Lung (tissue), 12 donors: Measurements from ENCODE around the gene ERBB4. TPM values are rescaled to one million over a fixed set of nuclear protein-coding genes. Genes with fewer than 3 reads are reported as not detected.

Experiments
- ATAC-seq: fragments of 200-7000 bp; cut with Tn5 transposase; one replicate; pipeline ENCODE4 v1.9.1; 2020; ENCODE audit warnings: moderate number of reproducible peaks; ENCODE audit not compliant: insufficient read depth, low FRiP score
- DNase-seq, 3 donors: peaks; one replicate each; pipeline ENCODE4 v3.0.0-alpha.2; 2013 to 2017
- H3K27ac ChIP-seq, 2 donors: one replicate each; pipeline ENCODE4 v1.5.1; 2013; ENCODE audit warnings: mild to moderate bottlenecking in 2 of 2, moderate library complexity in 2 of 2, control low read depth in 1 of 2, inconsistent platforms in 1 of 2, low read depth in 1 of 2, low read length in 1 of 2
- H3K27me3 ChIP-seq, 3 donors: one replicate each; pipeline ENCODE4 v1.5.1; 2013; ENCODE audit warnings: low read length in 2 of 3; ENCODE audit not compliant: control insufficient read depth in 3 of 3, insufficient read depth in 3 of 3
- H3K36me3 ChIP-seq, 4 donors: one replicate each; pipeline ENCODE4 v1.5.1; 2013; ENCODE audit warnings: low read length in 4 of 4, mild to moderate bottlenecking in 1 of 4, moderate library complexity in 1 of 4; ENCODE audit not compliant: control insufficient read depth in 4 of 4, insufficient read depth in 4 of 4
- H3K4me1 ChIP-seq, 5 donors: one replicate each; pipeline ENCODE4 v1.5.1; 2013; ENCODE audit warnings: low read length in 5 of 5, mild to moderate bottlenecking in 2 of 5, moderate library complexity in 1 of 5; ENCODE audit not compliant: control insufficient read depth in 5 of 5, insufficient read depth in 5 of 5
- H3K4me3 ChIP-seq: one replicate; pipeline ENCODE4 v1.5.1; 2013; ENCODE audit warnings: mild to moderate bottlenecking, control low read depth, moderate library complexity
- H3K9ac ChIP-seq, 2 donors: one replicate each; pipeline ENCODE4 v1.5.1; 2013; ENCODE audit warnings: low read length in 2 of 2, control low read depth in 1 of 2; ENCODE audit not compliant: insufficient read depth in 1 of 2
- H3K9me3 ChIP-seq, 4 donors: one replicate each; pipeline ENCODE4 v1.5.1; 2013; ENCODE audit warnings: low read length in 3 of 4, mild to moderate bottlenecking in 1 of 4, moderate library complexity in 1 of 4; ENCODE audit not compliant: control insufficient read depth in 4 of 4, insufficient read depth in 3 of 4
- CTCF ChIP-seq: IDR thresholded peaks from 2 replicates; pipeline ENCODE4 v1.5.1; 2012; ENCODE audit warnings: mild to moderate bottlenecking; ENCODE audit errors: control extremely low read depth, extremely low read depth
- WGBS, 2 donors: extraction: QIAGEN DNeasy Blood & Tissue Kit; methylation state at CpG; one replicate each; pipeline ENCODE4 v1.1.7; 2013; 5-methylcytosine and 5-hydroxymethylcytosine counted together
- polyA plus RNA-seq, 2 donors: library from polyadenylated mRNA; stranded (reverse); fragments of 200-250 nt; gene quantifications; one replicate each; pipeline ENCODE4 v1.2.1, GENCODE V29; 2013
- total RNA-seq, 2 donors: library from RNA; depleted of rRNA in 1 of 2; stranded (reverse); fragments of >200 nt in 1 of 2; gene quantifications; one replicate each; pipeline ENCODE4 v1.2.1, GENCODE V29; 2014 to 2021
- donor health status: control.
- donor health status: control.
- donor health status: Bipolar disorder and iron deficiency.
- donor health status: healthy.
- donor health status: DM: yes; HTN: yes; CAD: no.

ERBB4 gene
- total and polyA plus RNA-seq, 4 donors, result 0.41 to 16.8 (median 5.3) TPM

- no peak for TF ChIP-seq CTCF
- no peak overlapping the region for H3K9ac ChIP-seq
- ATAC-seq (no peak), DNase-seq (no peak)
- peaks cover 0 to 4% (median 3%) of the 10 kb centered on the region in 3 donors for H3K27me3 ChIP-seq
- no peaks in the 10 kb centered on the region for H3K9me3 ChIP-seq
- 90% methylated on average over 2 of the region's 2 CpGs for WGBS, 2 donors
- no peak overlapping the region for H3K4me3 ChIP-seq
- H3K27ac ChIP-seq, result no peak overlapping the region
- H3K36me3 ChIP-seq, result no peaks in the 10 kb centered on the region
- H3K4me1 ChIP-seq, result no peaks in the 10 kb centered on the region
Observed at GRCh38 chr2:212318636-212319035, 220.0 kb downstream of the ERBB4 start.

GRCh38 chr2:212314680-212315079, 223.9 kb downstream of the ERBB4 start:
- no peak for ATAC-seq

GRCh38 chr2:212311807-212312404, 226.7 kb downstream of the ERBB4 start:
- ATAC-seq (no peak), DNase-seq (no peak)
- no peak overlapping the region for H3K27ac ChIP-seq
- no peak for TF ChIP-seq CTCF
- no peak overlapping the region for H3K9ac ChIP-seq
- WGBS, 2 donors, result 74 to 76% methylated on average over 3 of the region's 3 CpGs
- H3K4me1 ChIP-seq, result no peaks in the 10 kb centered on the region
- H3K36me3 ChIP-seq, result no peaks in the 10 kb centered on the region
- H3K27me3 ChIP-seq, result peaks cover 0 to 4% (median 3%) of the 10 kb centered on the region in 3 donors
- no peaks in the 10 kb centered on the region for H3K9me3 ChIP-seq
- H3K4me3 ChIP-seq, result no peak overlapping the region

More at GRCh38 chr2:212314680-212315079, 223.9 kb downstream of the ERBB4 start:
- H3K9me3 ChIP-seq, result no peaks in the 10 kb centered on the region
- DNase-seq, result no peak
- H3K4me3 ChIP-seq, result no peak overlapping the region
- H3K36me3 ChIP-seq, result no peaks in the 10 kb centered on the region
- TF ChIP-seq CTCF, result no peak
- H3K27ac ChIP-seq, result no peak overlapping the region
- H3K9ac ChIP-seq, result no peak overlapping the region
- H3K27me3 ChIP-seq, result peaks cover 0 to 4% (median 3%) of the 10 kb centered on the region in 3 donors
- no peaks in the 10 kb centered on the region for H3K4me1 ChIP-seq

- TF ChIP-seq CTCF, result no peak
- H3K27ac ChIP-seq, result no peak overlapping the region
- no peaks in the 10 kb centered on the region for H3K27me3 ChIP-seq
- H3K9me3 ChIP-seq, result no peaks in the 10 kb centered on the region
- no peak overlapping the region for H3K4me3 ChIP-seq
- WGBS, 2 donors, result 86 to 97% methylated on average over 2 of the region's 2 CpGs
- H3K9ac ChIP-seq, result no peak overlapping the region
- ATAC-seq (no peak), DNase-seq (no peak)
- no peaks in the 10 kb centered on the region for H3K4me1 ChIP-seq
- no peaks in the 10 kb centered on the region for H3K36me3 ChIP-seq
Observed at GRCh38 chr2:212299943-212300342, 238.7 kb downstream of the ERBB4 start.
